Measurements from ENCODE around the gene TRRAP.

Gene TRRAP

DNA sequence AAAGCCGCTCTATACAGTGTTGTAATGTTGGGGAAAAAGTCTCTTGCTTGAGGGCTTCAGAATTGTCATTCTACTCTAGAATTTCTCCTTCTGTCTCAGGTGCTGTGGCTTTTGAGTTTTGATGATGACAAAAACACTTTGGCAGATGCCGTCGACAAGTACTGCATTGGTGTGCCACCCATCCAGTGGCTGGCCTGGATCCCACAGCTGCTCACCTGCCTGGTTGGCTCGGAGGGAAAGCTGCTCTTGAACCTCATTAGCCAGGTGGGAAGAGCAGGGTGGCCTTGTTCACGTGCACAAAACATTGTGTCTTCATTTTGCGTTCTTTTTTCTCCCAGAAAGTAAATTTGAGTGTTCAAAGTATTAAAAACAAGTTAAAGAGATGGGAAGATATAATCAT is 112.0 kb downstream of the TRRAP start:
- TF ChIP-seq, protein P1, sequence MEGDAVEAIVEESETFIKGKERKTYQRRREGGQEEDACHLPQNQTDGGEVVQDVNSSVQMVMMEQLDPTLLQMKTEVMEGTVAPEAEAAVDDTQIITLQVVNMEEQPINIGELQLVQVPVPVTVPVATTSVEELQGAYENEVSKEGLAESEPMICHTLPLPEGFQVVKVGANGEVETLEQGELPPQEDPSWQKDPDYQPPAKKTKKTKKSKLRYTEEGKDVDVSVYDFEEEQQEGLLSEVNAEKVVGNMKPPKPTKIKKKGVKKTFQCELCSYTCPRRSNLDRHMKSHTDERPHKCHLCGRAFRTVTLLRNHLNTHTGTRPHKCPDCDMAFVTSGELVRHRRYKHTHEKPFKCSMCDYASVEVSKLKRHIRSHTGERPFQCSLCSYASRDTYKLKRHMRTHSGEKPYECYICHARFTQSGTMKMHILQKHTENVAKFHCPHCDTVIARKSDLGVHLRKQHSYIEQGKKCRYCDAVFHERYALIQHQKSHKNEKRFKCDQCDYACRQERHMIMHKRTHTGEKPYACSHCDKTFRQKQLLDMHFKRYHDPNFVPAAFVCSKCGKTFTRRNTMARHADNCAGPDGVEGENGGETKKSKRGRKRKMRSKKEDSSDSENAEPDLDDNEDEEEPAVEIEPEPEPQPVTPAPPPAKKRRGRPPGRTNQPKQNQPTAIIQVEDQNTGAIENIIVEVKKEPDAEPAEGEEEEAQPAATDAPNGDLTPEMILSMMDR (IDR thresholded peaks at IDR 0.05; ENCODE audit: borderline replicate concordance, insufficient read depth, low read depth, low read length) = no peak
- H3K4me3 ChIP-seq (ENCODE audit: low read depth, low read length) = no peak overlapping the region

DNA sequence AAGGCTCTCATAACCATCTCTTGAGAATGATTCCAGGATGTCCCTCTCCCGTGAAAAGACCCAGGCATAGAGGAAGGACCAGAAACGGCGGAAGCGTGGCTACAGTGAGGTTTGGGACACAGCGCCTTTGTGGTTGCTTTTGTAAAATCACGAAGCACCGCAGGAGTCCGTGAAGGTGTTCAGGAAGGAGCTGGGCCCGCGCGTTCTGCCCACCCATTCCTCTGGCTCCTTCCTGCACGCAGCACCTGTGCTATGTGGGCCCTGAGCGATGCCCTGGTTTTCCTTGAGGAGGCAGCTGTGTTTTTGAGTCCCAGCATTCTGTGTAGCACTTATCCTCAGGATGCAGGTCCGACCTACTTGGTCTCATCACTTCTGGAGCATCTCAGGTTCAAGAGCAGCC is 112.8 kb downstream of the TRRAP start:
- TF ChIP-seq, protein P1 (IDR thresholded peaks at IDR 0.05; ENCODE audit: borderline replicate concordance, insufficient read depth, low read depth, low read length) = no peak
- no peak overlapping the region for H3K4me3 ChIP-seq (ENCODE audit: low read depth, low read length)

DNA sequence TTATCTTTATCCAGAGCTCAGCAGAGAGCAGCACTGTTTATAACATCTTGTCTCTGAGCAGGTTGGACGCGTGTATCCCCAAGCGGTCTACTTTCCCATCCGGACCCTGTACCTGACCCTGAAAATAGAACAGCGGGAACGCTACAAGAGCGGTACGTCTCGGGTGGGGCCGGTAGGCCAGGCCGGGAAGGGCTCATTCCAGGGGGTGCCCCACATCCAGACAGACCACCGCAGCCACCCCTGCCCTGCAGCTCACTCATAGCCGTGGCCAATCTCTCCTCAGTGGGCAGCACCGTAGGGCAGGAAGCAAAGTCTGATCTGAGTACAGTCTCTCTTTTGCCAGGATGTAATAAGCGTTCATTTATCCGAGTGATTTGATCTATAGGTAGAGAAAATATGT is 113.7 kb downstream of the TRRAP start:
- no peak overlapping the region for H3K4me3 ChIP-seq (ENCODE audit: low read depth, low read length)
- TF ChIP-seq, protein P1 (IDR thresholded peaks at IDR 0.05; ENCODE audit: borderline replicate concordance, insufficient read depth, low read depth, low read length) = no peak

DNA sequence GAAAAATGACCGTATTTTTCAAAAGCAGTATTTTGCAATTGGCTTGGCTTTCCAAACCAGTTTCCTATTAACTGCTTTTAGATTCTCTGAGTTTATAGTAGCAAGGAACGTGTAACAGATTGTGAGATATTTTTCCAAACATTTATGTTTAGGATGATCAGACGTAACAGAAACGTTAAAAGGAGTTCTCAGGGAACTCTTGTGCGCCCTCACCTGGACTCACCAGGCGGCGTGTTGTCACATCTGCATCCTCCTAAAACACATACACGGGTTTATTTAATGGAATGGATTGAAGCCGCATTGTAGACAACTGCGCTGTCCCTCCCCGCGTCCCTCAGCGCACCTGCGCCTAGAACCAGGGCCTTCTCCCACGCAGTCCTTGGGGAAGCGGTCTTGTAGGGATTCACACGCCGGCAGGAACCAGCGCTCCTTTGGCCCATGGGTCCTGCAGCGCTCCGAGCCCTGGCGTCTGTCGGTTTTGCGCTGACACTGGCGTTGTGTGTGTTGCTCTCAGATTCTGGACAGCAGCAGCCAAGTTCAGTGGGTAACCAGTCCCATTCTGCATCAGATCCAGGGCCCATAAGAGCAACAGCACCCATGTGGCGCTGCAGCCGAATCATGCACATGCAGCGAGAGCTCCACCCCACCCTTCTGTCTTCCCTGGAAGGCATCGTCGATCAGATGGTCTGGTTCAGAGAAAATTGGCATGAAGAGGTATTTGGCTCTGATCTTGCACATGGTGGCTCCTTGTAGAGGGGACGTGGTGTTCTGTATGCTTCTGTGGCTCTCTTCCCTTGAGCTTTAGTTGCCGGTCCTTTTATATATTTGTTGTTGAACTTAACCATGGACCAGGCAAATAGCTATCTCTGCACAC is 114.9 kb downstream of the TRRAP start:
- TF ChIP-seq, protein P1 (IDR thresholded peaks at IDR 0.05; ENCODE audit: borderline replicate concordance, insufficient read depth, low read depth, low read length) = no peak
- H3K4me3 ChIP-seq (ENCODE audit: low read depth, low read length) = no peak overlapping the region

DNA sequence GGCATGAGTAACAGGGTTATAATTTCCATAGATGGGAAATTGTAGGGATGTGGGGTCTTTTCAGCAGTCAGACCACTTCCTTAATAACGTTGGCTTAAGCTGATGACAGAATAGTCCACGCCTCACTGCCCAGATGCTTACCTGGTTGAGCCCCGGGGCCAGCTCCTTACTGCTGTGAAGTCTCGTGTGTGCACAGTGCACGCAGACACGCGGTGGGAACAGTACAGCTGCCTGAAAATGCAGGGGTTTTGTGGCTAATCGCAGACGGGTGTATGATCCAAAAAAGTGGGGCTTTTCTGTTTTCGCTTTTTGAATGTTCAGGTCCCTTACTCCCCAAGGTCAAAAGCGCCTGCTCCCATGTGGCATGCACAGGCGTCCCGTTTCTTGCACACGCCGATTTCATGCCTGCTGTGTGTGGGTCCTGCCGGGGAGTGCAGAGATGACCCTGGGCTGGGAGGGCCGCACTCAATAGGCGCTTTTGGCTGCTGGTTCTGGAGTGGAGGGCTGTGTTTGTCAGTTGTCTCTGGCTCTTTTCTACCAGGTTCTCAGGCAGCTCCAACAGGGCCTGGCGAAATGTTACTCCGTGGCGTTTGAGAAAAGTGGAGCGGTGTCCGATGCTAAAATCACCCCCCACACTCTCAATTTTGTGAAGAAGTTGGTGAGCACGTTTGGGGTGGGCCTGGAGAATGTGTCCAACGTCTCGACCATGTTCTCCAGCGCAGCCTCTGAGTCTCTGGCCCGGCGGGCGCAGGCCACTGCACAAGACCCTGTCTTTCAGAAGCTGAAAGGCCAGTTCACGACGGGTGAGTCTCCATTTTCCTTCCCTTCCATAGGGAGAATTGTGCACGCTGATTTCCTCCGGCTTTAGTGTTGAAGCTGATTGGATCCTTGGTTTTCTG is 116.0 kb downstream of the TRRAP start:
- TF ChIP-seq, protein P1 (IDR thresholded peaks at IDR 0.05; ENCODE audit: borderline replicate concordance, insufficient read depth, low read depth, low read length) = no peak
- H3K4me3 ChIP-seq (ENCODE audit: low read depth, low read length) = no peak overlapping the region

DNA sequence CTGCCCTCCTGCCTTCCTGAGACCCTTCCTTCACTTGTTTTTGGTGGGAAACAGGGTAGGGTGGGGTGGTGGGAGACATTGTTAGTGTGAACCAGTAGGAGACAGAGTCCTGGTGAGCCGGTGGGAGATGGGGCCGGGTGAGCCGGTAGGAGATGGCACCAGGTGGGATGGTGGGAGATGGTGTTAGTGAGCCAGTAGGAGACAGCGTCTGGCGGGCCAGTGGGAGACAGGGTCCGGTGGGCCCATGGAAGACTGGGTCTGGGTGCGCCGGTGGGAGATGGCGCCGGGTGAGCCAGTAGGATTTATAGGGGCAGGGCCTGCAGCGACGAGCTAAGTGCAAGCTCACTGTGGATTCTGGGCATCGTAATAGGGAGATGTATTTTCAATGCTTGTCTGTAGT is 116.8 kb downstream of the TRRAP start:
- TF ChIP-seq, protein P1 (IDR thresholded peaks at IDR 0.05; ENCODE audit: borderline replicate concordance, insufficient read depth, low read depth, low read length) = no peak

More for the DNA sequence above, 116.8 kb downstream of the TRRAP start:
- H3K4me3 ChIP-seq (ENCODE audit: low read depth, low read length) = no peak overlapping the region

Data from GM12875 (cell line).